ENCODE results near the gene MGMT. TPM values are rescaled to one million over a fixed set of nuclear protein-coding genes. Genes with fewer than 3 reads are reported as not detected.

The MGMT gene
- total RNA-seq, 2 donors from 2014 or later, result 28.6 to 33.7 TPM

DNA sequence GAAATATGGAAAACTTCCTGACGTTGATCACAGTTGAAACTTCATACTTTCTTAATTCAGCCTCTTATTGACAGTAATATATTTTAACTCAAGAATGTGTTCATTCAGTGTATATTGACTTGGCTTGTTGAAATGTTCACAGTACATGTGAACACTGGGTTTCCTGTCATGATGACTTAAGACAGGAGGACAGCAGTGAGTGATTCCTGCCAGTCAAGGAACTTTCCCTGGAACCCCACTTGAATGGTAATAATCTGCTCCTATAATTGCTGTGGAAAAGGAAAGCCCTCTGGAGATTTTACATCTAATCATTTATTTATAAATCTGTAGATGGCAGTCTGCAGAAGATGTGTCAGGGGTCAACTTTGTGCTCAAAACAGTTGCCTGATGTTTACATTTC, 216.5 kb downstream of the MGMT start:
- no peaks in the 10 kb centered on the region for H3K27me3 Mint-ChIP-seq (ENCODE audit: insufficient read depth)
- Histone ChIP-seq H3K9ac (ENCODE audit: extremely low read depth, low read length, poor library complexity, severe bottlenecking) (no peak overlapping the region), H3K36me3 (ENCODE audit: control insufficient read depth, insufficient read depth, low read length) (no peaks in the 10 kb centered on the region), H3K4me1 (ENCODE audit: control insufficient read depth, insufficient read depth, low read length) (no peaks in the 10 kb centered on the region), H3K4me3 (ENCODE audit: low read length) (no peak overlapping the region), H3K27me3 (ENCODE audit: control insufficient read depth, insufficient read depth, low read length, poor library complexity, severe bottlenecking) (no peaks in the 10 kb centered on the region), H3K9me3 (ENCODE audit: control insufficient read depth, low read length) (no peaks in the 10 kb centered on the region), H3K27ac (ENCODE audit: low read depth, low read length) (no peak overlapping the region)
- no peak overlapping the region for H3K4me3 Mint-ChIP-seq
- H3K9me3 Mint-ChIP-seq, result no peaks in the 10 kb centered on the region
- WGBS, 2 experiments (ENCODE audit: insufficient coverage in 1 of 2, insufficient read length in 1 of 2), result 91 to 100% methylated on average over 1 of the region's 1 CpG
- DNase-seq, result no peak
- no peak overlapping the region for H3K27ac Mint-ChIP-seq
- H3K36me3 Mint-ChIP-seq (ENCODE audit: low read depth), result no peaks in the 10 kb centered on the region
- H3K4me1 Mint-ChIP-seq, result no peaks in the 10 kb centered on the region
- TF ChIP-seq, protein P1, sequence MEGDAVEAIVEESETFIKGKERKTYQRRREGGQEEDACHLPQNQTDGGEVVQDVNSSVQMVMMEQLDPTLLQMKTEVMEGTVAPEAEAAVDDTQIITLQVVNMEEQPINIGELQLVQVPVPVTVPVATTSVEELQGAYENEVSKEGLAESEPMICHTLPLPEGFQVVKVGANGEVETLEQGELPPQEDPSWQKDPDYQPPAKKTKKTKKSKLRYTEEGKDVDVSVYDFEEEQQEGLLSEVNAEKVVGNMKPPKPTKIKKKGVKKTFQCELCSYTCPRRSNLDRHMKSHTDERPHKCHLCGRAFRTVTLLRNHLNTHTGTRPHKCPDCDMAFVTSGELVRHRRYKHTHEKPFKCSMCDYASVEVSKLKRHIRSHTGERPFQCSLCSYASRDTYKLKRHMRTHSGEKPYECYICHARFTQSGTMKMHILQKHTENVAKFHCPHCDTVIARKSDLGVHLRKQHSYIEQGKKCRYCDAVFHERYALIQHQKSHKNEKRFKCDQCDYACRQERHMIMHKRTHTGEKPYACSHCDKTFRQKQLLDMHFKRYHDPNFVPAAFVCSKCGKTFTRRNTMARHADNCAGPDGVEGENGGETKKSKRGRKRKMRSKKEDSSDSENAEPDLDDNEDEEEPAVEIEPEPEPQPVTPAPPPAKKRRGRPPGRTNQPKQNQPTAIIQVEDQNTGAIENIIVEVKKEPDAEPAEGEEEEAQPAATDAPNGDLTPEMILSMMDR (conservative IDR thresholded peaks at IDR 0.05), result no peak

DNA sequence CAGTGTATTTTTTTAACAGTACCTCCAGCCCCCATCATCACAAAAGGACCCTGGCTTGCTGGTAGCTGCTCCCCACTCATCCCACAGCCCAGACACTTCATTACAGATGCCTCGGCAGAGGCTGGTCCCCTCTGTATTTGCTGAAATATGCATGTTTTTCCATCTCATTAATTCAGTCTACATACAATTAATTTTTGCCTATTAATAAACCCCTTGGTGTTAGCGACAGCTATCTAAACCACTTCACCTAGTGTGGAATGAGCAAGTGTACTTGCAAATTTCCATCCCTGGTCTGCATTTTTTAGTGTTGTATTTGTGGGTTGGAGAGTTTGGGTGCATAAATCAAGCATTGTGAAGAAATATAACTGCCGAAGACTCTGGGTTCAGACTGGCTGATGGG, 216.9 kb downstream of the MGMT start:
- H3K9ac ChIP-seq (ENCODE audit: extremely low read depth, low read length, poor library complexity, severe bottlenecking), result no peak overlapping the region
- H3K27ac ChIP-seq (ENCODE audit: low read depth, low read length), result no peak overlapping the region
- H3K4me3 ChIP-seq (ENCODE audit: low read length), result no peak overlapping the region
- Mint-ChIP-seq H3K27me3 (ENCODE audit: insufficient read depth) (no peaks in the 10 kb centered on the region), H3K27ac (no peak overlapping the region), H3K4me1 (no peaks in the 10 kb centered on the region), H3K9me3 (no peaks in the 10 kb centered on the region), H3K4me3 (no peak overlapping the region), H3K36me3 (ENCODE audit: low read depth) (no peaks in the 10 kb centered on the region)
- H3K36me3 ChIP-seq (ENCODE audit: control insufficient read depth, insufficient read depth, low read length), result no peaks in the 10 kb centered on the region
- DNase-seq, result no peak
- H3K27me3 ChIP-seq (ENCODE audit: control insufficient read depth, insufficient read depth, low read length, poor library complexity, severe bottlenecking), result no peaks in the 10 kb centered on the region
- WGBS, 2 experiments (ENCODE audit: insufficient coverage in 1 of 2, insufficient read length in 1 of 2), result 82 to 89% methylated on average over 2 to 3 of the region's 3 CpGs
- H3K9me3 ChIP-seq (ENCODE audit: control insufficient read depth, low read length), result no peaks in the 10 kb centered on the region
- no peaks in the 10 kb centered on the region for H3K4me1 ChIP-seq (ENCODE audit: control insufficient read depth, insufficient read depth, low read length)
- TF ChIP-seq, protein P1 (conservative IDR thresholded peaks at IDR 0.05), result no peak

GRCh38 chr10:129685271-129685670, 218.2 kb downstream of the MGMT start:
- TF ChIP-seq, protein P1 (conservative IDR thresholded peaks at IDR 0.05), result no peak
- Mint-ChIP-seq H3K27me3 (ENCODE audit: insufficient read depth) (no peaks in the 10 kb centered on the region), H3K36me3 (ENCODE audit: low read depth) (no peaks in the 10 kb centered on the region), H3K9me3 (no peaks in the 10 kb centered on the region), H3K4me1 (no peaks in the 10 kb centered on the region), H3K27ac (no peak overlapping the region), H3K4me3 (no peak overlapping the region)
- Histone ChIP-seq H3K36me3 (ENCODE audit: control insufficient read depth, insufficient read depth, low read length) (no peaks in the 10 kb centered on the region), H3K9me3 (ENCODE audit: control insufficient read depth, low read length) (no peaks in the 10 kb centered on the region), H3K4me1 (ENCODE audit: control insufficient read depth, insufficient read depth, low read length) (no peaks in the 10 kb centered on the region), H3K27ac (ENCODE audit: low read depth, low read length) (no peak overlapping the region), H3K27me3 (ENCODE audit: control insufficient read depth, insufficient read depth, low read length, poor library complexity, severe bottlenecking) (no peaks in the 10 kb centered on the region), H3K9ac (ENCODE audit: extremely low read depth, low read length, poor library complexity, severe bottlenecking) (no peak overlapping the region), H3K4me3 (ENCODE audit: low read length) (no peak overlapping the region)
- WGBS, 2 experiments (ENCODE audit: insufficient coverage in 1 of 2, insufficient read length in 1 of 2), result 89 to 100% methylated on average over 1 to 8 of the region's 8 CpGs
- peak; percentile 34 for DNase-seq

All from endodermal cell (in vitro differentiated cells).